Activated effector memory CD4-positive, alpha-beta T cell treated with anti-CD3 and anti-CD28 coated beads, Interleukin-2, amount 50 U/mL, for 16 hours (primary cell): ENCODE results near the gene GAS2L2.
"Not testable (repeated sequence)": the region's sequence is repeated elsewhere in the genome, so short reads cannot be mapped to it uniquely, and the experiment has no call there.

Experiments
- DNase-seq: peaks from one replicate; pipeline ENCODE4 v3.0.0-alpha.2; 2020

The GAS2L2 gene

DNA sequence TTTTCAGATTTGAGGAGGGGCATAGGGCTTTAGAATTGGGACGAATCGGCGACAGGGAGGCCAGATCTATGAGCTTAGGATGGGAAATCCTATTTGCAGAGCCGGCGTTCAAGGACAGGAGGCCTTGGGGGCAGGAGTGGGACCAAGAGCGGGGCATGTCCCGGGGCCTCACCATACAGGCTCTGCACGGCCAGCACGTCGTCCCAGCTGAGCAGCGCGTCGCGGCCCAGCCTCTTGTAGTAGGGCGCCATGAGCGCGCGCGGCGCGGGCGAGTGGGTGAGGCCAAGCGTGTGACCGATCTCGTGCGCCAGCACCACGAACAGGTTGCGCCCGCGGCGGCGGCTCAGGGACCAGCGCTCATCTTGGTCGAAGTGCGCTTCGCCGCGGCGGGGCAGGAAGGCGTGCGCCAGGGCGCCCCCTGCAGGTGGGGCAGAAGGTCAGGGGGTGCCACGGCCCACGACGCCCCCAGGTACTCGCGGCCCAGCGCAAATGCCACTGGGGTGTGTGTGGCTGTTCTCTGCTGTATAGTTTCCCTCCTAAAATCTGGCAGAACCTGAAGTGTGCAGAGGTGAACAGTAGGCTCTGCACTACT is 17.0 kb upstream of the GAS2L2 start:
- DNase-seq = no peak

- DNase-seq = no peak
Measured at GRCh38 chr17:35768797-35769196, 15.8 kb upstream of the GAS2L2 start.

DNA sequence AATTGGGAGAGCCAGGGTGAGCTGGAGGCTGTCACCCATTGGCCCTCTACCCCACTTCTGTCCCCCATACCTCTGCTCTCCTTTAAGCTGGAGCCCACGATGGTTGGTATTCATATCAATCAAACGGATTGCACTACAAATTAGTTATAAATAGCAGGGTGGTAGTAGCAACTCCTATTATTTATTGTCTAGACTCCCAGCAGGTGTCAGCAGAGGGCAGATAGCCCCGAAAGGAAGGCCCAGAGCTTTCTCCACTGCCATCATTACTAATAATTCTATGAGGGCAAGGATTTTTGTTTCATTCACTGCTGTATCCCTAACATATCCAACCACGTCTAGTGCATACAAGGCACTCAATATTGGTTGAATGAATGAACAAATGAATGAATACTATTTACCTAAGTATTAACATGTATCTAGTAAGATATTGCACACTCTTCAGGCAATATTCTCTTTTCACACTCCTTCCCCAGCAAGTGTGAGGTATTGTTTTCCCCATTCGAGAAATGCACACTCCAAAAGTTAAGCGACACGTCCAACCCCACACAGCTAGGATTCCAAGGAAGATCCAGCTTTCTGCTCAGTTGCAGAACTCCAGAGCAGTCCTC is 14.0 kb upstream of the GAS2L2 start:
- no peak for DNase-seq

GRCh38 chr17:35766489-35766877 is 13.4 kb upstream of the GAS2L2 start:
- DNase-seq = no peak

DNA sequence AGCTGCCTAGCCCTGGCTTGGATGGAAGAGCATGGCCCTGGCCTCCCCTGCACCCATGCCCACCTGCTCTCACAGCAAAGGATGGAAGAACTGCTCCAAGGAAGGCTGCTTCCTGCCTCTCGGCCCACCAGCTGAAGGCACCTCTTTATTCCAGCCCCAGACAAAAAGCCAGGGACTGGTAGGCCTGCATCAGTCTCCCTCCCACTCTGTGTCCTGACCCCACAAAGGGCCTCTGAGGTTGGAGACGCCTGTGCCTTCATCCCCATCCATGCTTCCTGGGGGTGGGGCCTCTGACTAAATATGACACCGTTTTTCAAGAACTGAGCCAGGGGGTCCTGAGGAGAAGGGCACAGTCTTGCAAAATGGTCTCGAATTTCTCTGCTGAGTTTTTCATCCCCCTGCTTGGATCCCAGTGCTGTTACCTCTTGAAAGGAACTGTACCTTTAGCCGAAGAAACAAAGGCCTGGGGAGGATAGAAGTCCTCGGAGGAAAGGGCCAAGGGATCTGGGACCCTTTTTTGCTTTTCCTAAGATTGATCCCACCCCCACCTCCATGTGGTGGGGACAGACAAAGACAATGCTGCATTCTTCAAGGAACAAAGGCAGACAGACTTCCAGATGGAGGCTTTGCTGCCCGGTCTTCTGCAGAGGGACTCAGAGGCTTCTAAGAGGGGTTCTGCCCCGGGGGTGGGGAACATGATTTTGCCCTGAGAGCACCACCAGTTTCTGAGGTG is 12.9 kb upstream of the GAS2L2 start:
- DNase-seq = no peak

DNA sequence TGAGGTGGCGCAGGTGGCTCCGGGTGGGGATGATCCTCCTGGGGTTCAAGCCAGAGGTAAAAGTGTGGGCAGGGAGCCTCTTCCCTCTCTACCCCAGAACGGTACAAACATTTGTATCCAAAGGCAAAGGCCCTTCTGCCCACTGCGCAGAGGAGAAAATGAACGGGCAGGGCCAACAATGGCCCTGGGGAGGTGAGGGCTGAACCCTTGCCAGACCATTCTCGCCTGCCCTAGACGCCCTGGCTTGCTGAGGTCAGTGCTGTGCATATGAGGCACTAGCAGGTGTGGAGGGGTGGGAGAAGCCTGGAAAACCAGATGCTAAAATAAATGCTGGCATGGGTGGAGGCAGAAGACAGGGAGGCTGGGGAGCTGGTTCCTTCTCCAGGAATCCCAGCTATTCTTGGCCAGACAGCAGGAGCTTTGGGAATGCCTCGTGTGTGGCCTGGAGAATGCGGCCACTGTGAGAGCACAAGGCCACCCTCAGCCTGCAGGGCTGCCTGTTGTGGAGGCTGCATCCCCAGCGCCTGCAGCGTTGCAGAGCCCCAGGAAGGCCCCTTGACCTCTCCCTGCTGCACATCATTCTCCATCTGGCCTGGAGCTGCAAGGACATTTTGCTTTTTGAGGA is 12.2 kb upstream of the GAS2L2 start:
- no peak for DNase-seq

DNA sequence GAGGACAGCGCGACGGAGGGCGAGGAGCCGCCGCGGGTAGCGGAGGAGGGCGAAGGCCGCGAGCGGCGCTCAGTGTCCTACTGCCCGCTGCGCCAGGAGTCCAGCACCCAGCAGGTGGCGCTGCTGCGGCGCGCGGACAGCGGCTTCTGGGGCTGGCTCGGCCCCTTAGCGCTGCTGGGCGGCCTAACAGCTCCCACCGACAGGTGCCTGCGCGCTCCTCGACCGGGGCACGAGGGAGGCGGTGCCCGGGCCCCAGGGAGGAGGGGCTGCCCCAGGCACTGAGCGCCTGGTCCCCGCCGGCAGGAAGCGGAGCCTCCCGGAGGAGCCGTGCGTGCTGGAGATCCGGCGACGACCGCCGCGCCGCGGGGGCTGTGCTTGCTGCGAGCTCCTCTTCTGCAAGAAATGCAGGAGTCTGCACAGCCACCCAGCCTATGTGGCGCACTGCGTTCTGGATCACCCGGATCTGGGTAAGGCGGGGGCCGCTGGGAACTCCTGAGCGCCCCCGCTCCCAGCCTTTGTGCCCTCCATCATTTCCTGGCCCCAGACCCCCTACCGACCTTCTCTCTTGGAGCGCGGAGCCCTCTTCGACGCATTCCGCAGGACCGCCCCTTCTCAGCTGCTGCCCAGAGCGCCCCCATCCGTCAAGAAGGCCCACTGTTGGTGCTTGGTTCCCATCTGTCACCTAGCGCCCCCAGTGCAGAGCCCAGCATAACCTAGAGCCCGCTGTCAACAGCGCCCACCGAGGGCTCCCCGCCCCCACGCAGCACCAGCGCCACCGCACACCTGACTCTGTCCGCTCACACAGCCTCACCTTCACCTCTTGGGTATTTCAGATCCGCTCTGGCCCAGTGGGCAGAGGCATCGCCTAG is 11.3 kb upstream of the GAS2L2 start:
- DNase-seq = peak; percentile 95

DNA sequence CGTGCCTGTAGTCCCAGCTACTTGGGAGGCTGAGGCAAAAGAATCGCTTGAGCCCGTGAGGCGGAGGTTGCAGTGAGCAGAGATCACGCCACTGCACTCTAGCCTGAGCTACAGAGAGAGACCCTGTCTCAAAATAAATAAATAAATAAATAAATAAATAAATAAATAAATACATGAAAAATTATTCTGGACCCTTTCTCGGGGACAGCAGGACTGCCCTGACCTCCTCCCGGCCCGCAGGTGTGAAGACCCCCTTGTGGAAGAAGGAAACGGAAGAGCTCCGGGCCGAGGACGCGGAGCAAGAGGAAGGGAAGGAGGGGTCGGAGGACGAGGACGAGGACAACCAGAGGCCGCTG is 10.7 kb upstream of the GAS2L2 start:
- no peak for DNase-seq

GRCh38 chr17:35761601-35762000 is 8.6 kb upstream of the GAS2L2 start:
- no peak for DNase-seq

DNA sequence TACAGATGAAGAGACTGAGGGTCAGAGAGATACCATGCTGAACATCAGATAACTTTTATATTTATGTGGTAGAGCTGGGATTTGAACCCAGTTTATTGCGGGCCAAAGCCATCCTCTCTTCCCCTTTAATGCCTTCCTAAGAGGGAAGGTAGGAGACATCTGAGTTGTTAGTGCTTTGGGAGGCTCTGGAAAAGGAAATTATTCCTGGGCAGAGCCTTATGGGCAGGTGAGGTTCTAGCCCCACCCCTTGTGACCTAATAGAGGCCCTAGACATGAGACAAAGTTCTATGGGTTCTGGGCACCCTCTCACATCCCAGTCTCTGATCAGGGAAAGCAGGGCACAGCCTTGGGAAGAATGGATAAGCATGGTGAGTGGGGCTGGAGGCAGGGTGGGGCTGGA is 7.5 kb upstream of the GAS2L2 start, which contains the start of gene C17orf50:
TSS of gene C17orf50 (plus strand) at position 301 of the 400 bp plus-strand sequence. CDS start at position 356, 55 bp downstream.
- DNase-seq = no peak

DNA sequence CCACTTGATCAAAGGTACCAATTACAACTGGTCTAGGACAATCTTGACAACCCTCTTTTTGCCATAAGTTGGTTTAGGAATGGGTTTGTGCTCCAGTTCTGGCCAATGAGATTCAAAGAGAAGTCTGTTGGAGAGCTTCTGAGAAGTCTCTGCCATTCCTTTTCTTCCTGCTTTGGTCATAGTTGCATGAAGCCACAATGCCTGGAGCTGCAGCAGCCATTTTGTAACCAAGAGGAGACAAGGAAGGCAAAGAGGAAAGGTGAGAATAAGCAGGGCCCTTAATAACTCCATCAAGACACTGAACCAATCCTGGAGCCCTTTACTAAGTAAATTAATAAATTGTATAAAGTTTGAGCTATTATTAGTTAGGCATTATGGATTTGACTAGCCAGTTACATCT is 4.2 kb upstream of the GAS2L2 start:
- no peak for DNase-seq

DNA sequence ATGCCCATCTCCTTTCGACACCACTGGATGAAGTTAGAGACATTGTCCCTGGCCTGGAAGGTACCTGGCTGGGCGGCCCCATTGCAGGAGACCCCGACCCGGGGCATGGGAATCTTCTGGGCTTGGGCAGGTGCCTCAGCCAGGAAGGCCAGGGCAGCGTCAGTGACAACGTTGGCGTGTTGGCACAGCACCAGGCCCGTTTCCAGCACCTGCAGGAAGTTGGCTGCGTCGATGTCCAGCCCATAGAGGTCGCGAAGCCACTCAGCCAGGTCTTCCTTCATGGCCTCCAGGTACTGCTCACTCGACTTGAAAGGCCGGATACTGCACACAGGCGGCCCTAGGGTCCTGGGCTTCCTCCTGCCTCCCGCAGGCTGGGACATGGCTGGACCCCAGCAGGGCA is 568 bp downstream of the GAS2L2 start:
- DNase-seq = no peak

GRCh38 chr17:35751541-35751940 is 1.5 kb downstream of the GAS2L2 start:
- not testable (repeated sequence) for DNase-seq

GRCh38 chr17:35750526-35751395 is 2.3 kb downstream of the GAS2L2 start:
- DNase-seq = no peak

- no peak for DNase-seq
Measured at GRCh38 chr17:35749560-35750412, 3.3 kb downstream of the GAS2L2 start.

- DNase-seq = no peak
Measured at GRCh38 chr17:35748979-35749378, 4.1 kb downstream of the GAS2L2 start.

GRCh38 chr17:35748341-35748841 is 4.6 kb downstream of the GAS2L2 start:
- DNase-seq = no peak

- DNase-seq = peak; percentile 89
Measured at GRCh38 chr17:35747540-35748017, 5.5 kb downstream of the GAS2L2 start.

- DNase-seq = no peak
Measured at GRCh38 chr17:35745749-35746320, 7.2 kb downstream of the GAS2L2 start.

- no peak for DNase-seq
Measured at GRCh38 chr17:35745246-35745645, 7.8 kb downstream of the GAS2L2 start.
